Tibial nerve (tissue), 4 donors: ENCODE measurements around the gene SRSF10.

Source experiments
- CTCF ChIP-seq, 5 experiments: fragments of 200-600 bp in 3 of 5; fragments of 450-650 bp in 2 of 5; sonication (generic) in 3 of 5; IDR thresholded peaks; one replicate each; pipeline ENCODE4 v1.5.1; 2016 to 2019; ENCODE audit warnings: antibody characterized with exemption in 5 of 5, mild to moderate bottlenecking in 3 of 5, moderate library complexity in 2 of 5
- EP300 ChIP-seq, 2 donors: sonication (generic); formaldehyde crosslinking; IDR thresholded peaks; one replicate each; pipeline ENCODE4 v1.6.1; 2017; ENCODE audit warnings: antibody characterized with exemption in 2 of 2, mild to moderate bottlenecking in 1 of 2
- POLR2A ChIP-seq, 2 donors: fragments of 450-650 bp; IDR thresholded peaks; one replicate each; pipeline ENCODE4 v1.6.1; 2017; ENCODE audit warnings: antibody characterized with exemption in 2 of 2, mild to moderate bottlenecking in 2 of 2, moderate library complexity in 2 of 2

- TF ChIP-seq CTCF (IDR thresholded peaks at IDR 0.05): no peak
- no peak for TF ChIP-seq POLR2A (IDR thresholded peaks at IDR 0.05)
- TF ChIP-seq EP300 (IDR thresholded peaks at IDR 0.05): no peak
Measured at GRCh38 chr1:24021403-24022266, 41.5 kb upstream of the SRSF10 start.
